ENCODE data around the gene VIT.

Gene VIT

DNA sequence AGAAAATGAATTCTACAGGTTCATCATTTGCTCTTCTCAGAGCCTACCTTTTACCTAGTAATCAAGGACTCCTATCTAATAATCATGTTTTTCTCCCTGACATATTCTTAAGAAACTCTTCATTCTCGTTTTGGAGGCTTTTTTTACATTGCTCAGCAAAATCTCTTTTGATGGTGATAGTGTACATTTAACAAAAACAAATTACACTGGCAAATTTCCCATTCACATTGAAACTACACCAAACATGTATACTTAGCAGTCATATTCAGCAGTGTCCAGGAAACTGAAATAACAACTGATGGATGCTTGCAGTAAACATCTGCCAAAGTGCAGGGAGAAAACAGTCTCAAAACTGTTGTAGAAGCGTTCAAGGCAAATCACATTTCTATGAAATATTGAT lies 4.4 kb upstream of the VIT start:
- no peak overlapping the region for H3K4me3 ChIP-seq (ENCODE audit: control insufficient read depth, low read depth, low read length)
- no peak for DNase-seq (ENCODE audit: low read depth)
- no peak for TF ChIP-seq CTCF (IDR thresholded peaks at IDR 0.05; ENCODE audit: control insufficient read depth, insufficient read depth, low read depth, low read length, missing control alignments)

- no peak overlapping the region for H3K4me3 ChIP-seq (ENCODE audit: control insufficient read depth, low read depth, low read length)
- TF ChIP-seq CTCF (IDR thresholded peaks at IDR 0.05; ENCODE audit: control insufficient read depth, insufficient read depth, low read depth, low read length, missing control alignments): no peak
- no peak for DNase-seq (ENCODE audit: low read depth)
These were observed 2.7 kb upstream of the VIT start for GRCh38 chr2:36693825-36694224.

DNA sequence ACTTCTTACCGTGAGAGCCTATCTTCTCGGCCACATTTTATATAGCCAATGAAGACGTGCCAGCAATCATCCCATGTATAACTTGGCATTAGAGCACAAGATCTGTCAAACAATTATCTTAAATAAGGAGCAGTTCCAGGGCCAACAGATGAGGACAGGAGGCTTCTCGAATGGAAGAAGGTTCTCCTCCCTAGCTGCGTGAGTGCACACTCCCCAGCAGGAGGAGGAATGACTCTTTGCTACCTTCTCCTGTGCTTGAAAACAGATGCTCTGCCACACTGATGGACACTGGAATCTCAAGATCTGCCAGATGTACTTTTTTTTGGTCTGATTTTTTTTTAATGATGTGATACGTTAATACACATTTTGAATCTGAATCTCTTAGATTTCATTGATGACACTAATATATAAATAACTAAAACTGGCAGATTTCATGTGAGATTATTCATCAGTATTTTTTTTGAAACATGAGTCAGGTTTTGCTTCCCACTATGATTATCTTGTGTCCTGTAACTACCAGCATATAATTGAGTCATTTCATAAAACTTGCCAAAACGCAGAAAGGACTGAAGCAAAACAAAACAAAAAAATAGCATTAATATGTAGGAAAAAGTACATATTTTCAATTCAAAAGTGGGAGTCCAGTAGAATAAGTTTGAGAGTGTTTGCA lies 626 bp upstream of the VIT start:
- peak; percentile 60 for TF ChIP-seq CTCF (IDR thresholded peaks at IDR 0.05; ENCODE audit: control insufficient read depth, insufficient read depth, low read depth, low read length, missing control alignments)
- no peak for DNase-seq (ENCODE audit: low read depth)
- no peak overlapping the region for H3K4me3 ChIP-seq (ENCODE audit: control insufficient read depth, low read depth, low read length)

- no peak for TF ChIP-seq CTCF (IDR thresholded peaks at IDR 0.05; ENCODE audit: control insufficient read depth, insufficient read depth, low read depth, low read length, missing control alignments)
- DNase-seq (ENCODE audit: low read depth): no peak
- peak overlapping the region; percentile 20 for H3K4me3 ChIP-seq (ENCODE audit: control insufficient read depth, low read depth, low read length)
These were observed 1.0 kb downstream of the VIT start for GRCh38 chr2:36697424-36698066.

DNA sequence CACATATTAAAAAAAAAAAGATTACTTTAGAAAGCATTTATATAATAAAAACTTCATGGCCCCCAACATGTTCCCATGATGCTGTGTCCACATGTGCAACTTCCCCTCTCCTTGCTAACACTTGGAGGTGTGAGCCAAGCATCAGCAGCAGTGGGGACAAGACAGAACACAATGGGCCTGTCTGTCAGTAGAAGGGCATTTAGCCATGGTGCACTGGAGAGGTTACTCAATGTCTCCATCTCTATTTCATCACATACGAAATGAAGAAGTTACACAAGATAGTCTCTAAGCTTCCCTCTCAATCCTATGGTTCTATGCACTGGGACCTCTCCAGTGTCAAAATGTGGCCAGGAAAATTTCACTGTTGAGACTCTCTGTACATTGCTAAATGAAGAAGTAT lies 2.5 kb downstream of the VIT start:
- TF ChIP-seq CTCF (IDR thresholded peaks at IDR 0.05; ENCODE audit: control insufficient read depth, insufficient read depth, low read depth, low read length, missing control alignments): no peak
- no peak for DNase-seq (ENCODE audit: low read depth)
- no peak overlapping the region for H3K4me3 ChIP-seq (ENCODE audit: control insufficient read depth, low read depth, low read length)

DNA sequence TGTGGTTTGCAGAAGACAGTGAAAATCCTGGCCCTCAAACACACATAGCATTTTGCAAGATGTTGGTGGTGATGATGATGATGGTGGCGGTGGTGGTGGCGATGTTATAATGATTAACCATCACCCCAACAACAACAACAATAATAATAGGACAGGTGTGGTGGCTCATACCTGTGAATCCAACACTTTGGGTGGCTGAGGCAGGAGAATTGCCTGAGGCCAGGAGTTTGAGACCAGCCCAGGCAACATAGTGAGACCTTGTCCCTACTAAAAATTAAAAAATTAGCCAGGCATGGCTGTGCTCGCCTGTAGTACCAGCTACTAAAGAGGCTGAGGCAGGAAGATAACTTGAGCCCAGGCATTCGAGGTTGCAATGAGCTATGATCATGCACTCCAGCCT lies 3.8 kb downstream of the VIT start:
- no peak for TF ChIP-seq CTCF (IDR thresholded peaks at IDR 0.05; ENCODE audit: control insufficient read depth, insufficient read depth, low read depth, low read length, missing control alignments)
- no peak overlapping the region for H3K4me3 ChIP-seq (ENCODE audit: control insufficient read depth, low read depth, low read length)
- DNase-seq (ENCODE audit: low read depth): no peak

Measured in AG09309 (cell line).